Fibroblast of pulmonary artery (primary cell): ENCODE measurements around the gene ASAP3.
A peak's percentile ranks its signal among the peaks of the same experiment; 100 is the strongest.
"Not testable (repeated sequence)": the region's sequence is repeated elsewhere in the genome, so short reads cannot be mapped to it uniquely, and the experiment has no call there.

Experiments used
- DNase-seq: peaks from one replicate; pipeline ENCODE4 v3.0.0-alpha.2; 2010; ENCODE audit warnings: low read depth
- H3K4me3 ChIP-seq: replicated peaks from 2 replicates; pipeline ENCODE4 v1.5.1; 2011; ENCODE audit warnings: low read depth, mild to moderate bottlenecking, control low read depth, low read length, moderate library complexity
- CTCF ChIP-seq: IDR thresholded peaks from 2 replicates; pipeline ENCODE4 v1.5.1; 2011; ENCODE audit warnings: mild to moderate bottlenecking, control low read depth, low read length, inconsistent platforms; ENCODE audit errors: missing control alignments

The ASAP3 gene

GRCh38 chr1:23383577-23384311 lies 100.2 kb downstream of the ASAP3 start:
- no peak overlapping the region for H3K4me3 ChIP-seq
- peak; percentile 45 for DNase-seq
- no peak for TF ChIP-seq CTCF

GRCh38 chr1:23381233-23381885 lies 102.6 kb downstream of the ASAP3 start:
- H3K4me3 ChIP-seq: no peak overlapping the region
- TF ChIP-seq CTCF: no peak
- DNase-seq: no peak

- no peak for TF ChIP-seq CTCF
- H3K4me3 ChIP-seq: no peak overlapping the region
- no peak for DNase-seq
These were observed 103.3 kb downstream of the ASAP3 start for GRCh38 chr1:23380719-23381118.

GRCh38 chr1:23380236-23380635 lies 103.7 kb downstream of the ASAP3 start:
- H3K4me3 ChIP-seq: not testable (repeated sequence)

More at GRCh38 chr1:23380236-23380635, 103.7 kb downstream of the ASAP3 start:
- not testable (repeated sequence) for DNase-seq
